Ishikawa (cell line): ENCODE results near the gene MAS1L.

Source experiments
- CEBPB ChIP-seq: IDR thresholded peaks from 2 replicates; pipeline ENCODE4 v1.6.1; 2012
- CREB1 ChIP-seq: IDR thresholded peaks from 2 replicates; pipeline ENCODE4 v1.6.1; 2012; ENCODE audit warnings: low read depth
- EGR1 ChIP-seq: IDR thresholded peaks from 2 replicates; pipeline ENCODE4 v1.6.1; 2012
- EP300 ChIP-seq: IDR thresholded peaks from 2 replicates; pipeline ENCODE4 v1.6.1; 2012; ENCODE audit warnings: borderline replicate concordance
- FOXM1 ChIP-seq: IDR thresholded peaks from 2 replicates; pipeline ENCODE4 v1.6.1; 2012; ENCODE audit warnings: low read depth, borderline replicate concordance
- MAX ChIP-seq: IDR thresholded peaks from 2 replicates; pipeline ENCODE4 v1.6.1; 2012
- NFIC ChIP-seq: IDR thresholded peaks from 2 replicates; pipeline ENCODE4 v1.6.1; 2012
- RAD21 ChIP-seq: IDR thresholded peaks from 2 replicates; pipeline ENCODE4 v1.6.1; 2012; ENCODE audit warnings: low read depth
- TAF1 ChIP-seq: IDR thresholded peaks from 2 replicates; pipeline ENCODE4 v1.6.1; 2012; ENCODE audit warnings: low read depth, mild to moderate bottlenecking
- TCF12 ChIP-seq: IDR thresholded peaks from 2 replicates; pipeline ENCODE4 v1.6.1; 2012; ENCODE audit warnings: low read depth
- TEAD4 ChIP-seq: IDR thresholded peaks from 2 replicates; pipeline ENCODE4 v1.6.1; 2012
- YY1 ChIP-seq: IDR thresholded peaks from 2 replicates; pipeline ENCODE4 v1.6.1; 2012; ENCODE audit warnings: low read depth
- ZBTB7A ChIP-seq: IDR thresholded peaks from 2 replicates; pipeline ENCODE4 v1.6.1; 2012; ENCODE audit warnings: low read depth
- TF ChIP-seq, protein P1 (sequence below): IDR thresholded peaks from 2 replicates; pipeline ENCODE4 v1.6.1; 2012; ENCODE audit warnings: low read depth, mild to moderate bottlenecking
- TF ChIP-seq, protein P2 (sequence below): IDR thresholded peaks from 2 replicates; pipeline ENCODE4 v1.6.1; 2012

The MAS1L gene

GRCh38 chr6:29505808-29506207 is 18.1 kb upstream of the MAS1L start:
- TF ChIP-seq TCF12, result no peak
- TF ChIP-seq EP300, result no peak
- no peak for TF ChIP-seq TAF1
- TF ChIP-seq, protein P1, sequence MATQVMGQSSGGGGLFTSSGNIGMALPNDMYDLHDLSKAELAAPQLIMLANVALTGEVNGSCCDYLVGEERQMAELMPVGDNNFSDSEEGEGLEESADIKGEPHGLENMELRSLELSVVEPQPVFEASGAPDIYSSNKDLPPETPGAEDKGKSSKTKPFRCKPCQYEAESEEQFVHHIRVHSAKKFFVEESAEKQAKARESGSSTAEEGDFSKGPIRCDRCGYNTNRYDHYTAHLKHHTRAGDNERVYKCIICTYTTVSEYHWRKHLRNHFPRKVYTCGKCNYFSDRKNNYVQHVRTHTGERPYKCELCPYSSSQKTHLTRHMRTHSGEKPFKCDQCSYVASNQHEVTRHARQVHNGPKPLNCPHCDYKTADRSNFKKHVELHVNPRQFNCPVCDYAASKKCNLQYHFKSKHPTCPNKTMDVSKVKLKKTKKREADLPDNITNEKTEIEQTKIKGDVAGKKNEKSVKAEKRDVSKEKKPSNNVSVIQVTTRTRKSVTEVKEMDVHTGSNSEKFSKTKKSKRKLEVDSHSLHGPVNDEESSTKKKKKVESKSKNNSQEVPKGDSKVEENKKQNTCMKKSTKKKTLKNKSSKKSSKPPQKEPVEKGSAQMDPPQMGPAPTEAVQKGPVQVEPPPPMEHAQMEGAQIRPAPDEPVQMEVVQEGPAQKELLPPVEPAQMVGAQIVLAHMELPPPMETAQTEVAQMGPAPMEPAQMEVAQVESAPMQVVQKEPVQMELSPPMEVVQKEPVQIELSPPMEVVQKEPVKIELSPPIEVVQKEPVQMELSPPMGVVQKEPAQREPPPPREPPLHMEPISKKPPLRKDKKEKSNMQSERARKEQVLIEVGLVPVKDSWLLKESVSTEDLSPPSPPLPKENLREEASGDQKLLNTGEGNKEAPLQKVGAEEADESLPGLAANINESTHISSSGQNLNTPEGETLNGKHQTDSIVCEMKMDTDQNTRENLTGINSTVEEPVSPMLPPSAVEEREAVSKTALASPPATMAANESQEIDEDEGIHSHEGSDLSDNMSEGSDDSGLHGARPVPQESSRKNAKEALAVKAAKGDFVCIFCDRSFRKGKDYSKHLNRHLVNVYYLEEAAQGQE, result no peak

GRCh38 chr6:29504961-29505360 is 17.2 kb upstream of the MAS1L start:
- TF ChIP-seq RAD21 (no peak), ZBTB7A (no peak), EGR1 (no peak), CREB1 (no peak), TCF12 (no peak), TAF1 (no peak), FOXM1 (no peak), EP300 (no peak), CEBPB (no peak), TEAD4 (no peak)
- TF ChIP-seq, protein P1, result no peak

- TF ChIP-seq CEBPB (no peak), FOXM1 (no peak), CREB1 (no peak), RAD21 (no peak), YY1 (no peak), NFIC (no peak), EP300 (no peak), EGR1 (no peak), TCF12 (no peak), TAF1 (no peak), MAX (no peak), TEAD4 (no peak), ZBTB7A (no peak)
- TF ChIP-seq, protein P1, result no peak
- TF ChIP-seq, protein P2, sequence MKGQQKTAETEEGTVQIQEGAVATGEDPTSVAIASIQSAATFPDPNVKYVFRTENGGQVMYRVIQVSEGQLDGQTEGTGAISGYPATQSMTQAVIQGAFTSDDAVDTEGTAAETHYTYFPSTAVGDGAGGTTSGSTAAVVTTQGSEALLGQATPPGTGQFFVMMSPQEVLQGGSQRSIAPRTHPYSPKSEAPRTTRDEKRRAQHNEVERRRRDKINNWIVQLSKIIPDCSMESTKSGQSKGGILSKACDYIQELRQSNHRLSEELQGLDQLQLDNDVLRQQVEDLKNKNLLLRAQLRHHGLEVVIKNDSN, result no peak
These were observed 14.8 kb upstream of the MAS1L start for GRCh38 chr6:29502597-29502996.

DNA sequence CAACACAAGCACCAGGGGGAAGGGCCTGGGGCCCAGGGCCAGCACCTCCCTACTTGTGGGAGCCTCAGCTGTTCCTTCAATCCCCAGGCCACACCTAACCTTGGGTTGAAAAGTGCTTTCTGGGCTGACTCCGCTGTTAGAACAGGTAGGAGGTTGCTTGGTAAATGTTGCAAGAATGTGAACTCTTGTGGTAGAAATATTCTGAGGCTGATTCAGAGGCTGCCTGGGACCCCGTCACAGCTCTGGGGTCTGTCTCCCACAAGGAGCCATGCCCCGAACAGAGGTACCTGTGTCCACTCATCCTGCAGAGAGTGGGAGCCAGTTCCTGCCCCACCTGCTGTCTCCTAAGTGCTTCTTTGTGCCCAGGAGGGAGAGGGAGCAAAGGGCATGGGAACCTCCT is 14.4 kb upstream of the MAS1L start:
- TF ChIP-seq EGR1 (no peak), CREB1 (no peak), NFIC (no peak), EP300 (no peak), RAD21 (no peak), ZBTB7A (no peak), CEBPB (no peak), TCF12 (no peak), TAF1 (no peak), YY1 (no peak), TEAD4 (no peak), MAX (no peak), FOXM1 (no peak)
- TF ChIP-seq, protein P2, result no peak
- TF ChIP-seq, protein P1, result no peak
